ENCODE results near the gene BFSP2.
A peak's percentile ranks its signal among the peaks of the same experiment; 100 is the strongest.
"Not testable (repeated sequence)": the region's sequence is repeated elsewhere in the genome, so short reads cannot be mapped to it uniquely, and the experiment has no call there.

BFSP2 gene

DNA sequence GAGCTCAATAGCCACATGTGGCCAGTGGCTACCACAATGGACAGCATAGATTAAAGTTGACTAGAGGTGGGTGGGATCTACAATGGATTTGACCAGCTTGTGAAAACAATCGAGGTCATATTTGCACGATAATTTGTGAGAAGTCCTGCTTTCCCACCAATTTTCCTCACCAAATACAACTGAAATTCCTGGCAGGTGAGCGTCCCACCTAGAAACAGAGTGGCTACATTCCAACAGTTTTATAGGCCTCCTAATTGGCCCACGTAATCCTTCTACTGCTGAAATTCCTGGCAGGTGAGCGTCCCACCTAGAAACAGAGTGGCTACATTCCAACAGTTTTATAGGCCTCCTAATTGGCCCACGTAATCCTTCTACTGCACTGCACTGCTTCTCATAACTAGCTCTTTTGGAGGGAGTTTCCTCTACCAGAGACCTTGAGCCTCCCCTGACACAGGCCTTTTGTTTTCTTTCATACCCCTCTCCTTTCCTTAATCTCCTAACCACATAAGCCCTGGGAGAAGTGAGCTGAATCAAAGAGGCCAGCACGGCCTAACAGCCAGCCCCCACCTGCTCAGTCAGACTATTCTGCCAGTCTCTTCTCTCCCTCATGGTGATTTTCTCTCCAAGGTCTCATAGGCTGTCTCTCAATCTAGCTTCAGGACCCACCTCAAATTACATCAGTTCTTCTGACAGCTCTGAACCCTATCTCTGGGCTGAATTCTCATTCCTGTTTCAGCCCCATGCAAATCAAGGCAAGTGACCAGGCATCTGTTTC is 80.2 kb downstream of the BFSP2 start:
- no peak for DNase-seq (ENCODE audit: low read depth in 2 of 2)

GRCh38 chr3:133482474-133482873 is 82.6 kb downstream of the BFSP2 start:
- not testable (repeated sequence) for DNase-seq (ENCODE audit: low read depth in 2 of 2)

- DNase-seq (ENCODE audit: low read depth in 2 of 2), result no peak
These were observed 86.8 kb downstream of the BFSP2 start for GRCh38 chr3:133486658-133487057.

GRCh38 chr3:133487204-133487603 is 87.3 kb downstream of the BFSP2 start:
- DNase-seq (ENCODE audit: low read depth in 2 of 2), result no peak

DNA sequence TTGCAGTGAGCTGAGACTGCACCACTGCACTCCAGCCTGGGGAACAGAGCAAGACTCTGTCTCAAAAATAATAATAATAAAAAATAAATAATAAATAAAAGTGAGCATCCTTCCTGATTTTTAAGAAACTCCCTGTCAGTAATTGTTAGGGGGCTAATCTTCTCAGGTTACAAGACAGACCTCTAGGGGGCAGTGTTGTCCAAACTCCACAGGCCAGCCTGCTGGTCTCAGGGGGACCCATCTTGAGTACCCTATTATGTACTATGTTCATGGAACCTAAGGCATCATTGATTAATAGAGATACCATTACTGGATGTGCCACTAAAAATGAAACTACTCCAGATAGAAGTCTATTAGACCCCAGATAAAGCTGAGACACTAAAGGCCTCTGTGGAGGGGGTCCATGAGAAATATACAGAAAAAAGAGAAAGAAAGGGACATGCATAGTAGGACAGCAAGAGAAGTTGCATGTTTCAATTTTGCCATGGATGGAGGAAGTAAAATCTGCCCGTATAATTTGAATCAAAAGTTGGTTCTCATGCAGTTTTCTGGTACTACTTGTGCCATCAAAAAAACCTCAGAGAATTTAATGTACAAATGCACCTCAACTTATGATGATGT is 88.2 kb downstream of the BFSP2 start:
- DNase-seq (ENCODE audit: low read depth in 2 of 2), result peak; percentile 23 to 27

DNA sequence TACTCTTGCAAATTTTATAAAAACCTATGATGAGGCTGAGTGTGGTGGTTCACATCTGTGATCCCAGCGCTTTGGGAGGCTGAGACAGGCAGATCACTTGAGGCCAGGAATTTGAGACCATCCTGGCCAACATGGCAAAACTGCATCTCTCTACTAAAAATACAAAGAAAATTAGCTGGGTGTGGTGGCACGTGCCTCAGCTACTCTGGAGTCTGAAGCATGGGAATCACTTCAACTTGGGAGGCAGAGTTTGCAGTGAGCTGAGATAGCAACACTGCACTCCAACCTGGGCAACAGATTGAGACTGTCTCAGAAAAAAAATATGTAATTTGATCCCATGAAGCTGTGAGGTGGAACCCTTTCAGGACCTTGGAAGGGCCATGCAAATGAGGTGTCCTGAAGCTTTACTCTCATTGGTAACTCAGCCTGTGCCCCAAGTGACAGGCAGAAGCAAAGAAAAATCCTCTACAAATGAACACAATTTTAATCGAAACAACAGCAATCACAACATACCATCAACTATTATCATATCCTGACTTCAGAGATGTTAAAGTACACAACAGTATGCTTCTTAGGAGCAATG is 89.0 kb downstream of the BFSP2 start:
- no peak for DNase-seq (ENCODE audit: low read depth in 2 of 2)

DNA sequence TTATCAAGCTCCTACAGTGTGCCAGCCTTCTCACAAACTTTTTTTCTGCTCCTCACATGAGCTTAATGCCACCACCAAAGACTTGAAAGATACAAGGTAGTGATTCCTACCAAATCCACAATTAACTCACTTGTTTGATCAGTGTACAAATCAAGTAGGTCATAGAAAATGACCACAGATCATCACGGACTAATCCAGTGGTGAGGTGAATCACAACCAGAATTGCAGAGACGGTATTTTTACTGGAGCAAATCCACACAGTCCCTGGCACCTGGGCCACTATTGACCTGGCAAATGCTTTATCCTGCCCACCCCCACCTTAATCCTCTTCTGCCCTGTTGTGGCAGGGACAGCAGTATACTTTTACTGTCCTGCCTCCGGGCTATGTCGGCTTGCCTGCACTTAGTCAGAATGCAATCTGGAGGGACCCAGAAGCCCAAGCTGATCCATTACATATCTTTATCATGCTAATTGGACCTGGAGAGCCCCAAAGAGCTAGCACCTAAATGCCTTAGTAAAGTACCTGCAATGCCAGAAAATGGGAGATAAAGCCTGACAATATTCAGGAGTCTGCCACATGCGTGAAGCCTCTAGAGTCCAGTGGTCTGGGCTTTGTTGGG is 89.7 kb downstream of the BFSP2 start:
- no peak for DNase-seq (ENCODE audit: low read depth in 2 of 2)

- peak in 1 of 2 donors; percentile 42 for DNase-seq (ENCODE audit: low read depth in 2 of 2)
These were observed 90.9 kb downstream of the BFSP2 start for GRCh38 chr3:133490468-133491351.

DNA sequence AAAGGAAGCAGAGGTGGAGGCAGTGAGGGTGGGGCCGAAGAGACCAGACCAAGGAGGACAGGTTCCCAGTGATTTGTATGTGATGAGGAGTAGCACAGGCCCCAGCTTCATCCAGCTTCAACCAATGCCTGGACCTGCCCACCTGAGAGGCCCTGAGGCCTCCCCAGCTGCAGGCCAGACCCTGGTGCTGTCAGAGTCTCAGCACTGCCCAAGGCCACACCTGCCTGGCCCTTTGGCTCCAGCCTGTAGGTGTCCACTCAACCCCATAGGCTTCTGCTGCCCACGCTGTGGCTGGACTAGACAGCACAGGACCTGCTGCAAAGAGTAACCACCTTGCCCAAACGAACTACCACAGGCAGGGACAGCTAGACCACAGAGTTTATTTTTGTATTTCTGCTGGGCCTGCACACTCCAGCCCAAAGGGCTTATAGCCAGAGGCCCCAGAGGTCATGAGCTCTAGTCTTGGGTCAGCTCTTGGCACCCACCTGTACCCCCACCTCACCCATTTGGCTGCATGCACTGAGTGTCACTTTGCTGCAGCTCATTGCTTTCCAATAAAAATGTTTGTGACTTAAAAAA is 91.7 kb downstream of the BFSP2 start:
- no peak for DNase-seq (ENCODE audit: low read depth in 2 of 2)

DNA sequence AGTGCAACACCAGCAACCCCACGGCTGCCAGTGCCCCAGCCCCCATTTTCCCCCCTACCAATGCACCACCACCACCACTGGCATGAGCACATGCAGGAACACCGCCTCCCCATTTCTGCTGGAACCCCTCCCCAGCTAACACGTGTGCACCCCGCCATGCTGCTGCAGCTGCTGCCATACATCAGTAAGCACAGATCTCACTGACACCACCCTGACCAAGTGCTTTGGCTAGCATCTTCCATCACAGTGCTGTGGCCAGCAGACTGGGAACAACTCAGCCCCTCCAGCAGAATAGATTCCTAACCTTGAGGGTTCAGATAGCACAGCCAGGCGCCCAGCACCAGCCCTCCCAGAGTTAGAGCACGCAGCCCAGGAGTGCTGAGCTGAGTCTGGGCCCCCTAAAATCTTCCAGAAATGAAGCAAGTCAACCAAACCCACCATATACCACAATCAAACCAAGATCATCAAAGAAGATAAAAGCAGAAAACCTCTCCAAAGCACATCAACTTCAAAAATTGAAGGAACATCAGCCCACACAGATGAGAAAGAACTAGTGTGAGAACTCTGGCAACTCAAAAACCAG is 92.4 kb downstream of the BFSP2 start:
- no peak for DNase-seq (ENCODE audit: low read depth in 2 of 2)

DNA sequence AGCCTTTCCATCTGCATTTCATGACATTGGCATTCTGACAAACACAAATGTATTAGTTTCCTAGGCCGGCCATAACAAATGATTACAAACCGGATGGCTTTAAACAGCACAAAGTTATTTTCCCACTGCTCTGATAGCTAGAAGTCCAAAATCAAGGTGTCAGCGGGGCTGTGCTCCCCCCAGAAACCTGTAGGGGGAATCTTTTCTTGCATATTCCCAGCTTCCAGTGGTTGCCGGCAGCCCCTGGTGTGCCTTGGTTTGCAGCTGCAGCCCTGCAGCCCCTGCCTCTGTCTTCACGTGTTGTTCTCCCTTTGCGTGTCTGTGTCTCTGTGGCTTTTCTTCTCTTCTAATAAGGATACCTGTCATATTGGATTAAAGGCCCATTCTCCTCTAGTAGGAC is 94.6 kb downstream of the BFSP2 start:
- DNase-seq (ENCODE audit: low read depth in 2 of 2), result no peak

GRCh38 chr3:133502542-133502941 is 102.7 kb downstream of the BFSP2 start:
- DNase-seq (ENCODE audit: low read depth in 2 of 2), result not testable (repeated sequence)

DNA sequence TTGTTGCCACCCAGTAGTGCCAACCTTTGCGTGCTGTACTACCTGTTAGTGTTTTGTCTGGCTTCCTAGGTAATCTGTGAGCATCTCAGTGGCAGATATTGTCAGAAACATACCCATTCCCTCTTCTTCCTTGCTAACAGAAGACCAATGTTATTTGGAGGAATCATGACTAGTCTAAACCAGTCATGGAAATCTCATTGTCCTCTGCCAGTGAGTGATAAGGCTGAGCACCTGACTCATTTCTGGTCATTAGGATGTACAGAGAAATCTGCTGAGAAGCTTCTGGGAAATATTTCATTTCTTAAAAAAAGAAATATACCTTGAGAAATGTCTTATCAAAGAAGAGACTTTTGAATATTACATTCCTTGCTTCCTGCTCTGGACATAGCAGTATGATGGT is 103.6 kb downstream of the BFSP2 start:
- no peak for DNase-seq (ENCODE audit: low read depth in 2 of 2)

GRCh38 chr3:133504736-133505135 is 104.9 kb downstream of the BFSP2 start:
- no peak for DNase-seq (ENCODE audit: low read depth in 2 of 2)

DNA sequence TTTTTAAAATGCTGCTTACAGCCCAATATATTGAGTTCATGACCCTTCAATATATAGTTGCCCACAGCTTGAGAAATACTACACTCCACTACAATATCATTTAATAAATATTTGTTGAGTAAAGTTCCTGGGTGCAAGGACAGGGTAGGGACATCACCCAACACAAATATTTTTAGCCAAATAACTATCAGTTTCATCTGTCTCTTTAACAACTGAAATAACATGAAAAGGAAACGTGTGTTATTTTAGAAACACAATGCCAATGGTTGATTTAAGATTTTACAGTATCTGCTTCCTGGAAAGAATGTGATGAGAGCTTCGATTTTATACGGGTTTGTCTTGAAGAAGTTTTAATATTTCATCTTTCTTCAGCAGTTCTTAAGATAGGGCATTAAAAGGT is 106.0 kb downstream of the BFSP2 start:
- DNase-seq (ENCODE audit: low read depth in 2 of 2), result no peak

- DNase-seq (ENCODE audit: low read depth in 2 of 2), result no peak
These were observed 106.5 kb downstream of the BFSP2 start for GRCh38 chr3:133506215-133506901.

- no peak for DNase-seq (ENCODE audit: low read depth in 2 of 2)
These were observed 109.6 kb downstream of the BFSP2 start for GRCh38 chr3:133509488-133509887.

DNA sequence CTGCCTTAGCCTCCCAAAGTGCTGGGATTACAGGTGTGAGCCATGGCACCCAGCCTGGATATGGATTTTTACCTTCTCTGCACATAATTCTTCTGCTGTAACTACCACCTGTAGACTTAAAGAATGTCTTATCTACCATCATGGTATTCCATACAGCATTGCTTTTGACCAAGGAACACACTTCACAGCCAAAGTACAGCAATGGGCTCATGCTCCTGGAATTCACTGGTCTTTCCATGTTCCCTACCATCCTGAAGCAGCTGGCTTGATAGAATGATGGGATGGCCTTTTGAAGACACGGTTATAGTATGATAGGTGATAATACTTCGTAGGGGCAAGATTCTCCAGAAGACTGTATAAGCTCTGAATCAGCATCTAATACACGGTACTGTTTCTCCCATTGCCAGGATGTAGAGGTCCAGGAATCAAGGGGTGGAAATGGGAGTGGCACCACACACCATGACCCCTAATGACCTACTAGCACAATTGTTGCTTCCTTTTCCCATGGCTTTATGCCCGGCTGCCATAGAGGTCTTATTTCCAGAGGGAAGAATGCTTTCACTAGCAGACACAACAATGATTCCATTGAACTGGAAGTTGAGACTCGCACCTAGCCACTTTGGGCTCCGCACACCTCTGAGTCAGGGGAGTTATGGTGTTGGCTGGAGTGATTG is 112.7 kb downstream of the BFSP2 start:
- no peak for DNase-seq (ENCODE audit: low read depth in 2 of 2)

- DNase-seq (ENCODE audit: low read depth in 2 of 2), result no peak
These were observed 114.6 kb downstream of the BFSP2 start for GRCh38 chr3:133514418-133514817.

GRCh38 chr3:133515127-133515526 is 115.3 kb downstream of the BFSP2 start:
- DNase-seq (ENCODE audit: low read depth in 2 of 2), result no peak
